Esophagus squamous epithelium (tissue), 5 donors: ENCODE data around the gene EYS. TPM values are rescaled to one million over a fixed set of nuclear protein-coding genes. Genes with fewer than 3 reads are reported as not detected.

ENCODE experiments used
- DNase-seq: peaks from one replicate; lab custom pipeline; 2025; lab: John Stamatoyannopoulos, UW
- H3K27ac ChIP-seq, 4 donors: fragments of 200-600 bp; sonication (generic); one replicate each; pipeline ENCODE4 v1.5.1; 2016 to 2019; ENCODE audit warnings: mild to moderate bottlenecking in 1 of 4
- H3K27me3 ChIP-seq, 4 donors: fragments of 200-600 bp; sonication (generic); 1 replicate in 3 of 4; 2 replicates in 1 of 4; pipeline versions ENCODE4 v1.5.1 to v1.6.0; 2017 to 2021; ENCODE audit warnings: antibody characterized with exemption in 1 of 4
- H3K36me3 ChIP-seq, 3 donors: fragments of 200-600 bp; sonication (generic); one replicate each; pipeline ENCODE4 v1.5.1; 2016 to 2019
- H3K4me1 ChIP-seq, 3 donors: fragments of 200-600 bp; sonication (generic); one replicate each; pipeline ENCODE4 v1.5.1; 2017 to 2019
- H3K4me3 ChIP-seq, 4 donors: fragments of 200-600 bp; sonication (generic); 1 replicate in 3 of 4; 2 replicates in 1 of 4; pipeline ENCODE4 v1.5.1; 2016 to 2019; ENCODE audit warnings: mild to moderate bottlenecking in 2 of 4, moderate library complexity in 1 of 4
- H3K9me3 ChIP-seq, 3 donors: fragments of 200-600 bp; sonication (generic); one replicate each; pipeline ENCODE4 v1.5.1; 2016 to 2019
- POLR2A ChIP-seq, 4 donors: fragments of 450-650 bp; IDR thresholded peaks; one replicate each; pipeline ENCODE4 v1.6.1; 2017; ENCODE audit warnings: antibody characterized with exemption in 4 of 4, mild to moderate bottlenecking in 4 of 4, moderate library complexity in 3 of 4
- WGBS, 2 donors: methylation state at CpG; one replicate each; pipeline ENCODE4 v1.1.5; 2018; 5-methylcytosine and 5-hydroxymethylcytosine counted together
- intact Hi-C: fragments of 100-400 bp; cut with DNase I; formaldehyde crosslinking; loops from one replicate; pipeline ENCODE4 v1.15.0; 2022
- total RNA-seq, 4 donors: library from RNA; depleted of rRNA; stranded (reverse); fragments of >200 nt; gene quantifications; one replicate each; pipeline ENCODE4 v1.1.0, GENCODE V29; 2016
- TF ChIP-seq, protein P1 (sequence below), 6 experiments: fragments of 450-650 bp in 4 of 6; fragments of 200-600 bp in 2 of 6; sonication (generic) in 2 of 6; IDR thresholded peaks; one replicate each; pipeline ENCODE4 v1.5.1; 2016 to 2019; ENCODE audit warnings: antibody characterized with exemption in 6 of 6, mild to moderate bottlenecking in 4 of 6, moderate library complexity in 4 of 6
- donor health status: DM: yes; HTN: yes; CAD: no.

Gene EYS
- total RNA-seq, 4 donors from 2014 or later: 0.87 TPM; not detected in 3

DNA sequence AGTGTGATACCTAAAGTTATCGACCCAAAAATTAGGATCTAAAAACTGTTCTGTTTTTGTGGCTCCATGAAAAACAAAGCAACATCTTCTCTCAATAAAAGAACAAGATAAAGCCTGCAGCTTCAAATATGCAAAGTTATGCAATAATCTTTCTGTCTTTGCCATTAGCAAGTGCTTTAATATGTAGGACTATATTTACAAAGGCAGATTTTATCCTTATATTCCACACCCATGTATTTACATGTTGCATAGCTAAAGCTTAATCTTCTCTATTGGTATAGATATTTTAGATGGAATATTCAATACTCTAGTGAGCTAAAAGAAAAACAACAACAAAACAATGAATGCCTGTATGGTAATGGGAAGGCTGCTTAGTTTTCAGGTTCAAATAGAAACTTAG, 1443.2 kb downstream of the EYS start:
- Histone ChIP-seq H3K4me3 (no peak overlapping the region), H3K27ac (no peak overlapping the region), H3K9me3 (no peaks in the 10 kb centered on the region), H3K36me3 (no peaks in the 10 kb centered on the region), H3K27me3 (no peaks in the 10 kb centered on the region), H3K4me1 (no peaks in the 10 kb centered on the region)
- intact Hi-C loops: no loop called here
- DNase-seq: no peak
- WGBS, 2 donors: 67 to 85% methylated on average over 1 of the region's 1 CpG
- TF ChIP-seq, protein P1, sequence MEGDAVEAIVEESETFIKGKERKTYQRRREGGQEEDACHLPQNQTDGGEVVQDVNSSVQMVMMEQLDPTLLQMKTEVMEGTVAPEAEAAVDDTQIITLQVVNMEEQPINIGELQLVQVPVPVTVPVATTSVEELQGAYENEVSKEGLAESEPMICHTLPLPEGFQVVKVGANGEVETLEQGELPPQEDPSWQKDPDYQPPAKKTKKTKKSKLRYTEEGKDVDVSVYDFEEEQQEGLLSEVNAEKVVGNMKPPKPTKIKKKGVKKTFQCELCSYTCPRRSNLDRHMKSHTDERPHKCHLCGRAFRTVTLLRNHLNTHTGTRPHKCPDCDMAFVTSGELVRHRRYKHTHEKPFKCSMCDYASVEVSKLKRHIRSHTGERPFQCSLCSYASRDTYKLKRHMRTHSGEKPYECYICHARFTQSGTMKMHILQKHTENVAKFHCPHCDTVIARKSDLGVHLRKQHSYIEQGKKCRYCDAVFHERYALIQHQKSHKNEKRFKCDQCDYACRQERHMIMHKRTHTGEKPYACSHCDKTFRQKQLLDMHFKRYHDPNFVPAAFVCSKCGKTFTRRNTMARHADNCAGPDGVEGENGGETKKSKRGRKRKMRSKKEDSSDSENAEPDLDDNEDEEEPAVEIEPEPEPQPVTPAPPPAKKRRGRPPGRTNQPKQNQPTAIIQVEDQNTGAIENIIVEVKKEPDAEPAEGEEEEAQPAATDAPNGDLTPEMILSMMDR (IDR thresholded peaks at IDR 0.05): no peak
- no peak for TF ChIP-seq POLR2A (IDR thresholded peaks at IDR 0.05)

DNA sequence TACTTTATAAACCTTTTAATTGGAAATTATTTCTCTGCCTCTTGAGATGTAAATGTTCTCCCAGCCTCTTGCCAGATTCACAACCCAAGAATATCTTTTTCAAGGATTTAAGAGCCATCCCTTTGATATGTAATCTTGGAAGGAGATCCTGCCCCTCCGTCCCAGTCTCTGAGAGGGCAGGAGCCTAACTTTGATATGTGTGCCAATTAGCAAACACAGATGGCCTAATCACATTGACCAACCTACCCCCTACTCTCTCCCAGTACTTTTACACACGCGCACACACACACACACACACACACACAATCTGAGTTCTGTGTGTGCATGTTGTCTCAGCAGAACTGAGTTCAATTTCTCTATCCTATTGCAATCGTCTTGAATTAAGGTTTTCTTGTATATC, 1447.7 kb downstream of the EYS start:
- H3K27me3 ChIP-seq: no peaks in the 10 kb centered on the region
- intact Hi-C loops: no loop called here

DNA sequence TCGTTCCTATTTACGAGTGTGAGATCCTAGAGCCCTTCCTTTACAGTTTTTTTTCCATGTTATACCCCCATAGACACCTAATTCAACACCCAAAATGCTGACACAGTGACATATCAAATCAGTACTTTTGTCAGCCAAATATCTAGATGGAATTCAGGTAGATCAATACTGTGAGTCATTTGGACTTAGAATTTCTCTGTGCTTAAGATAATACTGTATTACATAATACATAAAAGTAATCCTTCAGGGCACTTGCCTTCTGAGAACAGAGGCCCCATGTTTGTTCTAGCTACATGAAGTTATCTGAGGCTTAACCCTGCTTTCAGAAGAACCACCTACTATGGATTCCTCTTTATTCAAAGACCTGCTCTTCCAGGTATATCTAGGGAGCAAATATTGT, 1448.3 kb downstream of the EYS start:
- 26 to 40% methylated on average over 2 of the region's 2 CpGs for WGBS, 2 donors
- Histone ChIP-seq H3K36me3 (no peaks in the 10 kb centered on the region), H3K4me3 (no peak overlapping the region), H3K27ac (no peak overlapping the region), H3K9me3 (no peaks in the 10 kb centered on the region), H3K4me1 (no peaks in the 10 kb centered on the region), H3K27me3 (no peaks in the 10 kb centered on the region)
- no peak for TF ChIP-seq POLR2A (IDR thresholded peaks at IDR 0.05)
- TF ChIP-seq, protein P1 (IDR thresholded peaks at IDR 0.05): no peak
- intact Hi-C loops: no loop called here
- no peak for DNase-seq

More for the DNA sequence above, 1447.7 kb downstream of the EYS start:
- H3K27ac ChIP-seq: no peak overlapping the region
- no peak overlapping the region for H3K4me3 ChIP-seq
- 66 to 75% methylated on average over 4 of the region's 4 CpGs for WGBS, 2 donors
- no peaks in the 10 kb centered on the region for H3K4me1 ChIP-seq
- no peaks in the 10 kb centered on the region for H3K9me3 ChIP-seq
- DNase-seq: no peak
- H3K36me3 ChIP-seq: no peaks in the 10 kb centered on the region
- TF ChIP-seq, protein P1 (IDR thresholded peaks at IDR 0.05): no peak
- no peak for TF ChIP-seq POLR2A (IDR thresholded peaks at IDR 0.05)

DNA sequence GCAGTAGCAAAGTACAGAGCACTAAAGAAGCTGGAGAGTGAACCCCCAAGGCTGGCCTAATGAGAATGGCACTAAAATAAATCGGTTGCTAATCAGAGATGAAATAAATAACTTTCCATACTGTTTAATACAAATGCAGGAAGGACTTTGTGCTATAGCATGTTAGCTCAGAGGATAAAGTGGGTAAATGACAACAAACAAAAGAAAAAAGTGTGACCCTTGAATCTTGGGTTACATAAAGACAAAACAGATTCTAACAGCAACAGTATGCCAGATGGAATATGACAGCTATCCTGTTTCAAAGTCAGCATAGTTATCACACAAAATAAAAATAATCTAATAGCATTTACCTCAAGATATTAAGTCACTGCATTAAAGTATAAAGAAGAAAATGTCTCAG, 1448.7 kb downstream of the EYS start:
- intact Hi-C loops: no loop called here
- no peak overlapping the region for H3K27ac ChIP-seq
- H3K4me3 ChIP-seq: no peak overlapping the region
- no peak for DNase-seq
- H3K4me1 ChIP-seq: no peaks in the 10 kb centered on the region
- no peaks in the 10 kb centered on the region for H3K36me3 ChIP-seq
- TF ChIP-seq, protein P1 (IDR thresholded peaks at IDR 0.05): no peak
- TF ChIP-seq POLR2A (IDR thresholded peaks at IDR 0.05): no peak
- WGBS, 2 donors: 67 to 79% methylated on average over 1 of the region's 1 CpG
- no peaks in the 10 kb centered on the region for H3K27me3 ChIP-seq
- no peaks in the 10 kb centered on the region for H3K9me3 ChIP-seq

DNA sequence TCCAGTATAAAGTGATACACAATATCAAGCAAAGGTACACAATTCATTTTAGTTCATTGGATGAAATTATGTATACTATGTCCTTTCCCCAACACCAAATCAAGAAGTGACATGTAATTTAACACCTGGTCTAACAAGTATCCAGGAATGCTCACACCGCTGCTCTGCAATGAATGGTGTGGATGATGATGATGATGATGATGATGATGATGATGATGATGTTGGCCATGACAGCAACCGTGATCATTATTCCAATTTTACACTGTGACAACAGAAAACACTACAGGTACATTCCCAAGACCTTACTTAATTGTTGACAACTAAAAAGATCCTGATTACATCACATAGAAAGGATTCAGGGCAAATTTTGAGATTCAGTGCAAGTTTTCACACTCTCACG, 1449.4 kb downstream of the EYS start:
- no peak for DNase-seq
- H3K27me3 ChIP-seq: no peaks in the 10 kb centered on the region
- H3K9me3 ChIP-seq: no peaks in the 10 kb centered on the region
- no peaks in the 10 kb centered on the region for H3K36me3 ChIP-seq
- H3K4me3 ChIP-seq: no peak overlapping the region
- TF ChIP-seq POLR2A (IDR thresholded peaks at IDR 0.05): no peak
- TF ChIP-seq, protein P1 (IDR thresholded peaks at IDR 0.05): no peak
- no peaks in the 10 kb centered on the region for H3K4me1 ChIP-seq
- 30 to 32% methylated on average over 3 of the region's 3 CpGs for WGBS, 2 donors
- intact Hi-C loops: no loop called here
- H3K27ac ChIP-seq: no peak overlapping the region
